ACHN (cell line): ENCODE measurements around the gene SYNRG.
"Not testable (repeated sequence)": the region's sequence is repeated elsewhere in the genome, so short reads cannot be mapped to it uniquely, and the experiment has no call there.

ENCODE experiments used
- DNase-seq: peaks from one replicate; pipeline ENCODE4 v3.0.0-alpha.2; 2015
- in situ Hi-C: cut with HindIII; loops from 2 replicates; pipeline ENCODE4 v1.10.0; 2017; ENCODE audit warnings: low sequenced_read_pairs, low pct_ligation_motif_present, low pct_unique_long_range_greater_than_20kb

SYNRG gene

DNA sequence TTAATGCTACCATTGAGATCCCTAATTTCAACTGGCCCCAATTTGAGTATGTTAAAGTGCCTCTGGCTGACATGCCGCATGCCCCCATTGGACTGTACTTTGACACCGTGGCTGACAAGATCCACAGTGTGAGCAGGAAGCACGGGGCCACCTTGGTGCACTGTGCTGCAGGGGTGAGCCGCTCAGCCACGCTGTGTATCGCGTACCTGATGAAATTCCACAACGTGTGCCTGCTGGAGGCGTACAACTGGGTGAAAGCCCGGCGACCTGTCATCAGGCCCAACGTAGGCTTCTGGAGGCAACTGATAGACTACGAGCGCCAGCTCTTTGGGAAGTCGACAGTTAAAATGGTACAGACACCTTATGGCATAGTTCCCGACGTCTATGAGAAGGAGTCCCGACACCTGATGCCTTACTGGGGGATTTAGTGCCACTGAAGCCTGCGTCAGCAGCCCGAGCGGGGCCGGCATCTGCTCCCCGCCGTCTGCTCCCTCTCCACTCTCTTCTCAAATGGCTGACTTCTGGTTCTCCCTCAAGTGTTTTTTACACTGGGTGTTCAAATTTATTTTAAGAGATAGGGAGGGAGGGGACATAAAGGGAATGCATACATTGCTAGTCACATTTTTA is 96.7 kb downstream of the SYNRG start:
- no peak for DNase-seq
- in situ Hi-C loops: no loop called here

DNA sequence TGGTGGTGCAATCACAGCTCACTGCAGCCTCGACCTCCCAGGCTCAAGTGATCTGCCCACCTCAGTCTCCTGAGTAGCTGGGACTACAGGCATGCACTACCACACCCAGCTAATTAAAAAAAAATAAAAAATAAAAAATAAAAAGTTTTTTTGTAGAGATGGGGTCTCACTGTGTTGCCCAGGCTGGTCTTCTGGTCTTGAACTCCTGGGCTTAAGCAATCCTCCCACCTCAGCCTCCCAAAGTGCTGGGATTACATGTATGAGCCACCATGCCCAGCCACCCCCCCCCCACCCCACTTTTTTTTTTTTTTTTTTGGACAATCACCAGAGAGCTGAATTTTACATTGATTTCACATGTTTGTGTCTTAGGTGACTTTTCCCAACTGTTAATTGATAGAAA is 97.6 kb downstream of the SYNRG start:
- DNase-seq, in situ Hi-C loops: not testable (repeated sequence)

DNA sequence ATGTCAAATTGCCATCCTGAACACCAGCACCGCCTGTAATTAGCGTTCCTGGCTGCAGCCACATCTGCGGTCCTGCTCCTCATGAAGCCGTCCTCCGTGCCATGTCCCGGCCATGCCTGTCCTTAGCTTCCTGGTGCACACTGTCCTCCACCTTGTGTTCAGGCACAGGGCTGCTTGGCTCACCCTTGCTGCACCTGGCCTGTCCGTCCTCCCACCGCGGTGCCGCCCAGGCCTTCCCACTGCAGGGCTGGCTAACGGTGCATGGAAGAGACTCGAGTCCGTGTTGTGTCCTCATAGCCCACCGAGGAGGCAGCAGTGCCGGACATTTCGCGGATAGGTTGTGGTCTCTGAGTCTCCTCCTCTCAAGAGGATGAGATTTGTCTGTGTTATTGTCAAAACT is 99.2 kb downstream of the SYNRG start:
- in situ Hi-C loops: no loop called here
- DNase-seq: no peak

DNA sequence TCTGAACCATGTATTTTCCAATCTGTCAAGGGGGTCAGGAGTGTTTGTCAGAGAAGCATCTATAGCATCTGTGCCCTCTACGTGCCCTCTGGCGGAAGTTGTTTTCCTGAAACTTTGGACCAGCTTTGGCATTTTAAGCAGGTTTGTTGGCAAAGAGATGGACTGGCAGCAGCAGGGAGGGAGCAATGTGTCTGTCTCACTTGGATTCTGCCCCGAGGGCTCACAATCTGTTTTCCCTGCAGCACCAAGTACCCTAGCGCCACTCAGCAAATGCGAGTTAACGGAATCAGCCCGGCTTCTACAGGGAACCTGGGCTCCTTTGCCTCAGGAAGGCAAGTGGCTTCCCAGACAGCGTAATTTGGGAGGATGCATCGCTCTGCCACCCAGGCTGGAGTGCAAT is 102.1 kb downstream of the SYNRG start:
- in situ Hi-C loops: no loop called here
- DNase-seq: no peak

DNA sequence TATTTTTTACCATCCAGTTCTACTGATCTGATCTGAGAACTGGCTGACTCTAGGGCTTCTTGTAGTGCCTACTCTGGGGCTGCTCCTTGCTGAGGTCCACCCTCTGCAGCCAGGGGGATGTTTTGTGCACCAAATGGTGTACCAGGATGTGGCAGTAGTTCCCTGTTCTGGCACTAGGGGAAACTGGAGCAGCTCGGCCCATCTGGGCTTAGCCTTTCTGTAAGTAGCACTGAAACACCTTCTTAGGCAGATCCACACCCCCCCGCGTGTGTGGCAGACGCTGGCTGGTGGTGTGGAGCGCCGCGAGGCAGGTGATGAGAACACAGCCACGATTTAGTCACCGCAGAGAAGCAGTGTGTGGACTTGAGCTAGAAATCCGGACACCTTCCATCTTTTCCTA is 102.5 kb downstream of the SYNRG start:
- DNase-seq: peak; percentile 76
- in situ Hi-C loops: no loop called here

DNA sequence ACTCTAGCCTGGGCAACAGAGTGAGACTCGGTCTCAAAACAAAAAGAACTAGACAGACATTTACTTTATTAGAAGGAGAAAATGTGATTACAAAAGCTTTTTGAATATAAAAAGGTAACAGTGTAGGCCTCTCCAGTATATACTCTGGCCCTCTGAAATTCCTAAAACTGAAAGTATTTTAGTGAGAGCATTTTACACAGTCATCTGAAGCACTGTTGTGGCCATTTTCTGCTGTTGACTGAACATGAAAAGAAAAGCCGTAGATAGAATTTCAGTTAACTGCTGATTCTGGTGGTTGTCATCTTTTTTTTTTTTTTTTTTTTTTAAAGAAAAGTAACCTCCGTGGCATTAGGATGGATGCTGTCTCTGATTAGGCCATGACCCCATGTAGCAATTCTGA is 103.9 kb downstream of the SYNRG start:
- in situ Hi-C loops: no loop called here

DNA sequence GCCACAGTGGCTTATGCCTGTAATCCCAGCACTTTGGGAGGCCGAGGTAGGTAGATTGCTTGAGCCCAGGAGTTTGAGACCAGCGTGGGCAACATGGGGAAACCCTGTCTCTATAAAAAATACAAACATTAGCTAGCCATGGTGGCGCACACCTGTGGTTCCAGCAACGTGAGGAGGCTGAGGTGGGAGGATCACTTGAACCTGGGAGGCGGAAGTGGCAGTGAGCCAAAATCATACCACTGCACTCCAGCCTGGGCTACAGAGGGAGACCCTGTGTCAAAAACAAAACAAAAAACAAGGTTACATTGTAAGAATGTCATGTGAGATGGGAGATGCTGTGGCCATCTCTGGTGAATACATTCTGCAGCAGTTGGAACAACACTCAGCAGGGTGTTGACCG is 106.1 kb downstream of the SYNRG start:
- in situ Hi-C loops: no loop called here
- no peak for DNase-seq

More for the DNA sequence above, 103.9 kb downstream of the SYNRG start:
- no peak for DNase-seq

DNA sequence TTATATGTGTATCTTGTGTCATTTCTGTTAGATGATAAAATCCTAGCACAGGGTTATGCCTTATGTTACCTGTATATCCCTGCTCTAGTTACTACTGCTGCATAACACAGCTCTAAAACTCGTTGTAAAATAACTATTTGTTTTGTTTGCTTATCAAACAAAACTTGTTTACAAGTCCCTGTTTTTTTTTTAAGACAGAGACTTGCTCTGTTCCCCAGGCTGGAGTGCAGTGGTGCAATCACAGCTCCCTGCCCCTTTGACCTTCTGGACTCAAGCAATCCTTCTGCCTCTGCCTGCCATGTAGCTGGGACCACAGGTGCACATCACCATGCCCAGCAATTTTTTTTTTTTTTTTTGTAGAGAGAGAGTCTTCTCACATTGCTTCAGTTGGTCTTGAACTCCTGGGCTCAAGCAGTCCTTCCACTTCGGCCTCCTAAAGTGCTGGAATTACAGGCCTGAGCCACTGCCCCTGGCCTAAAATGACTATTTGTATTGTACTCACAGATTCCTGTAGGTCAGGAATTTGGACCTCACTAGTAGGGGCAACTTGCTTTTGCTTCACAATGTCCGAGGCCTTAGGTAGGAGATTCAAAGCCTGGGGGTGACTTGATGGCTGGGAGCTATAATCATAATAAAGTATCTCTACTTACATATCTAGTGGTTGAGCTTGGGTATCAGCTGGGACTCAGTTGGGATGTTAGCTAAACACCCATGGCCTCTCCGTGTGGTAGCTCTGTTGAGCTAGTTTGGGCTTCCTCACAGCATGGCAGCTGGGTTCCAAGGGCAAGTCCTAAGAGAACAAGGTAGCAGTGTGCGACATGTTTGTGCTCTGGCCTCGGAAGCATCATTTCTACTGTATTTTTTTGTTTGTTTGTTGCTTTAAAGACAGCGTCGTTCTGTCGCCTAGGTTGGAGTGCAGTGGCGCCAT is 106.9 kb downstream of the SYNRG start:
- no peak for DNase-seq
- in situ Hi-C loops: no loop called here

DNA sequence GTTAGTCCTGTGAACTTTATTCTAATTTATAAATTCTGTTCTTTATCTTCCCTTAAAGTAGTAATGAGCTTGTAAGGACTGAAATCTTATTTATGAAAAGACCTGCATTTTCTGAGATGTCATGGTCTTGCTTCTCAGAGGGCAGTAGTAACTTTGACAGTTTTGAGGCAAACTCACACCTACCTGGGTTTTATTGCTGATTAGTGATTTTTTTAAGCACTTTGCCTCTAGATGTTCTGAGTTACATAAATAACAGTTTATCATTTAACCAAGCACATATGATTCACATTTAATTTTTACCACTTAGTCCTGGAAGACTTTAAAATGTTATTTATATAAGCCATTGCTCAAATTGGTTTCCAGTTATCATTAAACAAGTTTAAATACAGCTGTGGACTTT is 108.8 kb downstream of the SYNRG start:
- in situ Hi-C loops: no loop called here
- no peak for DNase-seq

DNA sequence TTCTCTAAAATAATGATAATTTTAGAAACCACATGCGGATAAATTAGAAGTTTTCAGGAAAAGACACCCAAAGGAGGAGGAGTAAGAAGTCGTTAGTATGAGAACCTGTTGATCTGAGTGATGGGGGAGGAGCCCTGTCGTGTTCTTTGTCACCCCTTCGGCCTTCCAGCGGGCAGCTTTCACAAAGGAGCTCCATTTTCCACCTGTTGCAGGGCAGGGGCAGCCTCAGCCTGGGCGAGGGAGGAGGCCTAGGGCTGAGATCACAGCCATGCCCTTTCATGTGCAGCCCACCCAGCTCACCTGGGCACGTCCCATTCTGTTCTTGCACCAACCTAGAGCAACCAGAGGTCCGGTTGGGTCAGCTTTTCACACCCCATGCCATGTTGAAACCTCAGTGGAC is 114.2 kb downstream of the SYNRG start:
- in situ Hi-C loops: no loop called here
- no peak for DNase-seq

DNA sequence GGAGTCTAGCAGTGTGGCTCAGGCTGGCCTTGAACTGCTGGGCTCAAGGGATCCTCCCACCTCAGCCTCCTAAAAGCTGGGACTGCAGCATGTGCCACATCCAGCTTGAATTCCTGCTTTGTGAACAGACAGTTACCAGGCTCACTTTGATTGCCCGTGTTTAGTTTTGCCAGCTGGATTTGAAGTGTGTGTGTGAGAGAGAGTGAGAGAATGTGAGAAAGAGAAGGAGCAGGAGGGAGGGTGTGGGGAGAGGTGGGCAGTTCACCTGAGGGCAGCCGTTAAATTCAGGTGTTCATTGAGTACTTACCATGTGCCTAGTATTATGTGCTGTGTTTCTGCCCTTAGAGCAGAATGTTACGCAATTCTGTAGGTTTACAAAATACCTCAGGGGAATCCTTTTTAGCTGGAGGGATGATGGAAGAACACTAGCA is 114.8 kb downstream of the SYNRG start:
- DNase-seq: no peak

DNA sequence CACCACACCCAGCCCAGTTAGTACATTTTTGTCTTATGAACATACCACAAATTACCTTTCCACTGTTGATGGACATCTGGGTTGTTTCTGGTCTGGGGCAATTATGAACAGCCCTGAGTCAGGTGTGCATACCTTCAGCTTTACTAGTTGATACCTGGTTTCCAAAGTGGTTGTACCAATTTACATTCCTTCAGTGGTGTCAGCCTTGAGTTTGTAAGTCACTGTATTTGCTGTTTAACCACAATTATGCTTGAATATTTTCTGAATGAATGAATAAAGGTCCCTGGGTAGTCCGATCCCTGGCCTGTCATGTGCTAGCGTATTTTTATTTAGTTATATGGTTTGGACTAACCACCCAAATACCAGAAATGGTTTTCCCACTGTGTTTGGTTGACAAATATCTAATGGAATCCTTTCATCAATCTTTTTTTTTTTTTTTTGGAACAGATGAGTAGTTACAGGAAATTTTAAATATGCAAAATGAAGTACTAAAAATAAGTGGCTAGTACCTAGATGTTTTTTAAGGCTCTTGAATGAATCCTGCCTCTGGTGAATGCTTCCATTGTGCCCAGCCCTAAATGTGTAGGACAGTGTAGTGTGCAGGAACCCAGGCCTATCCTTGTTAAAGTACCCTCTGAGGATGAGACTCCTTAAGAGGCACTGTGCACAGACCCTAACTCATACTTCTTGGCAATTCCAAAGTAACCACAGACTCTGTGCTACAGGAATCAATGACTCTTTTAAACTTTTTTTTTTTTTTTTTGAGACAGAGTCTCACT is 115.8 kb downstream of the SYNRG start:
- peak; percentile 20 for DNase-seq
- in situ Hi-C loops: no loop called here

More for the DNA sequence above, 114.8 kb downstream of the SYNRG start:
- in situ Hi-C loops: no loop called here

DNA sequence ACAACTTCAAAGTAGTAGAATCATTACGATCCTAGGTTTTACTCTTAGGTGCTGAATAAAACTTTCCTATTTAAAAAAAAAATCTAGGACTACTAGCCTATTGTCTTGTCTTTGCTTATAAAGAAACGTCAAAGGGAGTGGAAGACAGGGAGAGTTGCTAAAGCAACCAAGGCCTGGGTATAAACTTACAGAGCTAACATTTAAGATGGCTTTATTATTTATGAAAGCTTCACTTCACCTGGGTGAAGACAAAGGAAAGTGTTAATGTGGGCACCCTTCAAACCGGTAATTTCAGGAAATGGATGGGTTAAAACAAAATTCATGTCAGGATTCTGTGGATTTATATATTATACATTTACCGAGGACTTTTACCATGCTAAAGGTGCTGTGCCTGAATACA is 117.1 kb downstream of the SYNRG start:
- in situ Hi-C loops: no loop called here
- no peak for DNase-seq

DNA sequence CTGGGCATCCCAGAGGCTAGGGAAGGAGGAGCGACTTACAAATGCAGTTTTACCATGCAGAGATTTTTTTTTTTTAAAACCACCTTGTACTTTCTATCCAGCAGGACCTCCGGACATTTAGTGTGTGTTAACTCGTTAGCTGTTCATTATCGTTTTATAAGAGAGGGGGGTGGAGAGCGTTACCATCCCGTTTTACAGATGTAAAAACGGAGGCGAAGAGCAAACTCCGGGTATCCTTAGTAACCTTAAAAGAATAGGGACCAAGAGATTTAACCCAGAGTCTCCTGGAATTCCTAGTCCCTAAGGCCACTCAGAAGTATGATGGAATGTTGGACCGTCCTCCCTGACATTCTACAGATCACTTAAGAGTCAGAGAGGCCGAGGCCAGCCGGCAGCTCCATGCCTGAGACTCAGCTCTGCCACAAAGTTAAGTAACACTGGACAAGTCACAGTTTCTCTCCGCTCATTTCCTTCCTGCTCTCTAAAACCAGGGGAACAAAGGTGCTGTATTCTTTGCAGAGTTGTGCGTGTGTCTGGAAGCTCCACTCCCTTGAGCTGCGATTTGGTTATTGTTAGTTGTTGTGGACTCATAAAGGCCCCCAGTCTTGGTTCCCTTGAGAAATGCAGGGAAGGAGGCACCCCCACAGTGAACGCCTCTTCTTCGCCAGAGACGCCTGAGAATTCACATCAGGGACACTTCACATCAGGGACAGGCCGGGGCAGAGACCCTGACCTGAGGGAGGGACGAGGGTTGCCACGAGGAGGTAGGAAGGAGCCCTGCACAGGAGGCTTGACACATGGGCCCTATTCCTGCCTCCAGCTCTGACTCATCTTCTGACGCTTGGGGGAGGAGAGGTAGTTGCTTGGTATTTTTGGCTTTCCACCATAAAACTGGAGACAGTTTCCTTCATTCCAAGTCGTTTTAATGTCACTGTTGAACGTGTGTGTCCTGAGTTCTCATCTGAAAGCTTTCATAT is 118.3 kb downstream of the SYNRG start:
- in situ Hi-C loops: no loop called here

DNA sequence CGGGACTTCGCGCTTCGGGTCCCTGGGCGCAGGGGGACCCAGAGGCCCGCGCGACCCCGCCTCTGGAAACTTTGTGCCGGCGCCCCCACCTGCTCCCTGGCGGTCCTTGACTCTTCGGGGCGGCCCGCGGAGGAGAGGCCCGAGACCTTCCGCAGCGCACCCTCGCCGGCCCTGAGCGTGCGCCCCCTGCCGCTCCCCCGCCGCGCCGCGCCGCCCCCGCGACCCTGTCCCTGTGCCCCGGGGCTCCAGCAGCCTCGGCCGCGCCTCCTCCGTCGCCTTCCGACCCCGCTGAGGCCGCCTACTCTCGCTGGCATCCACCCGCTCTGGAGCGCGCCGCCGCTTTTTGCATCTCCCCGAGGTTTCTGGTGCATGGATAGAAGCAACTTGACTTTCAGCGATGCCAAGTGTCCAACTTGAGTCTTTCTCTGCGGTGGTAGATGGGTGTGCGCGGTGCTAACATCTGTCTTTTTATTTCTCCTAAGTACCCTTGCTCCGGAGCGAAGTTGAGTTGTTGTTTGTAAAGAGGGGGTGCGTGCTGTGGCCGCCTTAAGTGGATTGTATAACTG is 119.1 kb downstream of the SYNRG start:
- peak; percentile 70 for DNase-seq
- in situ Hi-C loops: no loop called here

More for the DNA sequence above, 118.3 kb downstream of the SYNRG start:
- peak; percentile 90 for DNase-seq

DNA sequence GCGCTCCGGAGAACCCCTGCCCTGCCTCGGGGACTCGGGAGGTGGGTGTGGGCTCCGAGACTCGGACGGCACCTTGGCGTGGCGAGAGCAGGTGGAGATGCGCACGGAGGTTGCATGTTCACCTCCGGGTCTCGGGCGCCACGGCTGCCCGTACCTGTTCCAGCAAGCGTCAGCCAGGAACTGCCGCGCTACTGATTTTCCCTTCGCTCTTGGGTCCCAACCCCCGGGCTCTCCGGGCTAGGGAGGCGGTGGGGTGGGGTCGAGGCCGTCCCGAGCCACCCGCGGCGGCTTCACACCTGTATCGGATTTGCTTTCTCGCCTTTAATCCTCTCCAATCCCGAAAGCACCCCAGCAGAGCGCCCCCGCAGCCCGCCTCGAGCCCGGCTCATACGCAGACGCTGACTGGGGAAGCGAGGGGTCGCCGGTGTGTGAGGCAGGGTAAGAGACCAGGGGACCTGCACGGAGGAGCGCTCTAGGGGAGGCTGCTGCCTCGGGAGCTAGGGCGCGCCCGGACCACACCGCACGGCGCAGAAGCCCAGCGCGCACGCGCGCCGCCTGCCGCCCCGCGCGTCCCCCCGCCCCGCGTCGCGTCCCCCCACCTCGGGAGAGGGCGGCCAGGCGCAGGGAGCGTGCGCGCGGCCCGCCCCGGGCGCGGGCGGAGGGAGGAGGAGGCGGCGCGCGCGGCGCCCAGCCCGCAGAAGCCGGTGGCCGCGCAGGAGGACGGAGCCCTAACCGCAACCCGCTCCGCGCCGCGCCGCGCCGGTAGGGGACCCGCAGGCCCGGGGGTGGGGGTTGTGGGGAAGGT is 119.8 kb downstream of the SYNRG start, which contains the start of gene DUSP14:
Gene DUSP14, plus strand, starts transcription at position 695 of the 805 bp plus-strand sequence. CDS start 22,382 bp downstream, outside the sequence.
- in situ Hi-C loops: no loop called here
- peak; percentile 90 for DNase-seq
